ENCODE results near the gene MACROD2. TPM values are rescaled to one million over a fixed set of nuclear protein-coding genes. Genes with fewer than 3 reads are reported as not detected.

The MACROD2 gene
- total and polyA plus RNA-seq, 9 donors, result 2.0 to 4.9 (median 3.1) TPM

DNA sequence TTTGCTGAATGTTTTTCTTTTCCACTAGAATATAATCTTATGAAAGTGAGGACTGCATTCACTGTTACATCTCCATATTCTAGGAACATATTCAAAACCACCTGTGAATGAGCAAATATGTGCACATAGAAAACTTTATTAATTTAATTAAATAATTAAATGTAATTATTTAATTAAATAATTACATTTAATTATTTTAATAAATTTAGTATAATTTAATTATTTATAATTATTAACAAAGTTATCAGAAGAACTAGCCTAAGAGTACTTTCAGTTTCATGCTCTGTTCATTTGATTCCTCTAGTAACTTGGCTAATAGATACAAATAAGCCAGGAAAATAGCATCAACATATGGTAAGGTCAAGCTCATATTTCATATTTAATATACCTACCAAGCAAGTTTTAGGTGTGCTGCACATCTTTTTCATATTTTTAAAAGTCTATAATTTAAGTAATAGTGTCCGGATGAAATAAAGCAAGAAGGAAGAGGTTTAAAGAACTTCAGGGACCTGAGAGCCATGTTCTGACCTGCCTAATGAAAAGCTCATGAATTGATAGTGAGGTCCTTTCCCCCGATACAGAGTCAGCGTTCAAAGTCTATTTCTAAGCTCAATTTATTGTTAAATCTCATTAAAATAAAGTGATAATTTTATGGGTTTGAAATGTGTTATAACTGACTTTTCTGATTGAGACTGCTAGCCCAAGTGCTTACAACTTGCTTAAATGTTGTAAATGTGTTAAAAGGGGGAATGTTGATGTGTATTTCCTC is 703.5 kb downstream of the MACROD2 start:
- no peaks in the 10 kb centered on the region for H3K9me3 ChIP-seq (replicated peaks; ENCODE audit: control insufficient read depth, low read depth, low read length)
- H3K36me3 ChIP-seq (ENCODE audit: control insufficient read depth, insufficient read depth, low read length), result no peaks in the 10 kb centered on the region
- no CpG with 5 or more reads among the region's 3 CpGs for WGBS (ENCODE audit: insufficient coverage)
- no peaks in the 10 kb centered on the region for H3K27me3 ChIP-seq (ENCODE audit: control insufficient read depth, insufficient read depth, low read length)
- DNase-seq, result no peak
- no peak overlapping the region for H3K4me3 ChIP-seq (ENCODE audit: low read length)
- H3K4me1 ChIP-seq (ENCODE audit: control insufficient read depth, insufficient read depth, low read length), result no peaks in the 10 kb centered on the region
- H3K27ac ChIP-seq (ENCODE audit: low read length), result no peak overlapping the region

GRCh38 chr20:14700639-14700960 is 705.3 kb downstream of the MACROD2 start:
- no peak overlapping the region for H3K27ac ChIP-seq (ENCODE audit: low read length)
- no peaks in the 10 kb centered on the region for H3K27me3 ChIP-seq (ENCODE audit: control insufficient read depth, insufficient read depth, low read length)
- DNase-seq, result no peak
- no peaks in the 10 kb centered on the region for H3K36me3 ChIP-seq (ENCODE audit: control insufficient read depth, insufficient read depth, low read length)
- no peak overlapping the region for H3K4me3 ChIP-seq (ENCODE audit: low read length)
- no peaks in the 10 kb centered on the region for H3K9me3 ChIP-seq (replicated peaks; ENCODE audit: control insufficient read depth, low read depth, low read length)
- H3K4me1 ChIP-seq (ENCODE audit: control insufficient read depth, insufficient read depth, low read length), result no peaks in the 10 kb centered on the region

DNA sequence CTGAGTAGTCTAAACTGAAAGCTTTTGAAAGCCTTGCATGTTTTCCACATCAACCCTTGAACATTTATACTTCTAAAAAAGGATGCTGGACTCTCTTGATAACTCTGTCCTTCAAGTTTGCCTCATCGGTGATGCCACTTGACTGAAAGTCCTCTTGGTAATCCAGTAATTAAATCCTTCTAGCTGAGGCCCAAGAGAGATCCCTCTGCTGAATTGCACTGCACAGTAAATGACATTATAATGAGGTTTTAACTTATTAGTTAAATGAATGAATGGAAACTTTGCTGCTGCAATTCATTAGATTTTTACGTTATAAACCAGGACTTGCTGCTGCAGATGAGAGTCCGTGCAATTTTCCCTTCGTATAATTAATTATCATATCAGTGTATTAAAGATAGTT is 706.0 kb downstream of the MACROD2 start:
- Histone ChIP-seq H3K9me3 (replicated peaks; ENCODE audit: control insufficient read depth, low read depth, low read length) (no peaks in the 10 kb centered on the region), H3K36me3 (ENCODE audit: control insufficient read depth, insufficient read depth, low read length) (no peaks in the 10 kb centered on the region), H3K4me3 (ENCODE audit: low read length) (no peak overlapping the region), H3K27me3 (ENCODE audit: control insufficient read depth, insufficient read depth, low read length) (no peaks in the 10 kb centered on the region), H3K27ac (ENCODE audit: low read length) (no peak overlapping the region), H3K4me1 (ENCODE audit: control insufficient read depth, insufficient read depth, low read length) (no peaks in the 10 kb centered on the region)
- DNase-seq, result no peak
- WGBS (ENCODE audit: insufficient coverage), result no CpG with 5 or more reads among the region's 4 CpGs

DNA sequence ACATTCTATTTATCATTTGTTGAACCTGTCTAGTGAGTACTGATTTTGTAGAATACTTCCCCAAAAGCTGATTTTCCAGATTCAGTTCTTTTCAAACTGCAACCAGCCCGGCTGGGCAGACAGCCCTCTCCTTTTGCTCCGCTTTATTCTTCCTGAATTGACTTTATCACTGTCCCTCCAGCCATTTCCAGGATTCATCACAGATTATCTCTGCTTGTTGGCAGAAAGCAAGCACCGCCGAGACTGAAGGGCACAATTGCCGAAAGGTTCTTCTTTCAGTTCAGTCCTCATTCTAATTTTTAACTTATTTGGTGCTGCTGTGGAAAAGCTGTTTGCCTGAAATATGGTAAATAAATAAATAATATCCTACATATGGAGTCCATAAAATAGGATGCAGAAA is 711.2 kb downstream of the MACROD2 start:
- Histone ChIP-seq H3K27me3 (ENCODE audit: control insufficient read depth, insufficient read depth, low read length) (no peaks in the 10 kb centered on the region), H3K4me1 (ENCODE audit: control insufficient read depth, insufficient read depth, low read length) (no peaks in the 10 kb centered on the region), H3K4me3 (ENCODE audit: low read length) (no peak overlapping the region), H3K27ac (ENCODE audit: low read length) (no peak overlapping the region), H3K36me3 (ENCODE audit: control insufficient read depth, insufficient read depth, low read length) (no peaks in the 10 kb centered on the region), H3K9me3 (replicated peaks; ENCODE audit: control insufficient read depth, low read depth, low read length) (no peaks in the 10 kb centered on the region)
- 47% methylated on average over 2 of the region's 5 CpGs for WGBS (ENCODE audit: insufficient coverage)
- no peak for DNase-seq

- Histone ChIP-seq H3K27ac (ENCODE audit: low read length) (no peak overlapping the region), H3K9me3 (replicated peaks; ENCODE audit: control insufficient read depth, low read depth, low read length) (no peaks in the 10 kb centered on the region), H3K4me3 (ENCODE audit: low read length) (no peak overlapping the region), H3K4me1 (ENCODE audit: control insufficient read depth, insufficient read depth, low read length) (no peaks in the 10 kb centered on the region), H3K36me3 (ENCODE audit: control insufficient read depth, insufficient read depth, low read length) (no peaks in the 10 kb centered on the region), H3K27me3 (ENCODE audit: control insufficient read depth, insufficient read depth, low read length) (no peaks in the 10 kb centered on the region)
- 80% methylated on average over 3 of the region's 10 CpGs for WGBS (ENCODE audit: insufficient coverage)
- DNase-seq, result no peak
These were observed 711.8 kb downstream of the MACROD2 start for GRCh38 chr20:14707026-14707680.

- DNase-seq, result no peak
- Histone ChIP-seq H3K4me1 (ENCODE audit: control insufficient read depth, insufficient read depth, low read length) (no peaks in the 10 kb centered on the region), H3K27ac (ENCODE audit: low read length) (no peak overlapping the region), H3K9me3 (replicated peaks; ENCODE audit: control insufficient read depth, low read depth, low read length) (no peaks in the 10 kb centered on the region), H3K36me3 (ENCODE audit: control insufficient read depth, insufficient read depth, low read length) (no peaks in the 10 kb centered on the region), H3K27me3 (ENCODE audit: control insufficient read depth, insufficient read depth, low read length) (no peaks in the 10 kb centered on the region), H3K4me3 (ENCODE audit: low read length) (no peak overlapping the region)
- WGBS (ENCODE audit: insufficient coverage), result no CpG with 5 or more reads among the region's 2 CpGs
These were observed 712.7 kb downstream of the MACROD2 start for GRCh38 chr20:14707865-14708596.

DNA sequence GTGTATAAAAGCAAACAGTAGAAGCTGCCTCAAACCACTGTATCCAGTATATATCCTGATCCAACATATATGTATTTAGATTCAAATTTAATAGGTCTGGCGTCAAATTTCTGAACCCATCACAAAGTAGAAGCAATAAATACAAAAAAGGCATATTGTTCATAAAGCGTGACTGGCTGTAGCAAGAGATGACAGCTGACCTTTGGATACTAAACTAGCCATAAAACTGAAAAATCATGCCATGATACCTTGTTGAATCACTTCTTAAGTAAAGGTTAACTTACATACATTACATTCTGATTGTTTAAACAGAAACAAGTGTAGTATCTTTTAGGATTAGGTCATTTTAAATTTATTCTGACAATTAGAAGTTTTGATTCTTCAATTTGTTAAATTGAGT is 714.1 kb downstream of the MACROD2 start:
- no peaks in the 10 kb centered on the region for H3K4me1 ChIP-seq (ENCODE audit: control insufficient read depth, insufficient read depth, low read length)
- no peak for DNase-seq
- no peak overlapping the region for H3K4me3 ChIP-seq (ENCODE audit: low read length)
- no peaks in the 10 kb centered on the region for H3K27me3 ChIP-seq (ENCODE audit: control insufficient read depth, insufficient read depth, low read length)
- H3K27ac ChIP-seq (ENCODE audit: low read length), result no peak overlapping the region
- H3K36me3 ChIP-seq (ENCODE audit: control insufficient read depth, insufficient read depth, low read length), result no peaks in the 10 kb centered on the region
- H3K9me3 ChIP-seq (replicated peaks; ENCODE audit: control insufficient read depth, low read depth, low read length), result no peaks in the 10 kb centered on the region
- WGBS (ENCODE audit: insufficient coverage), result no CpG with 5 or more reads among the region's 2 CpGs

- no peaks in the 10 kb centered on the region for H3K4me1 ChIP-seq (ENCODE audit: control insufficient read depth, insufficient read depth, low read length)
- DNase-seq, result no peak
- no peaks in the 10 kb centered on the region for H3K36me3 ChIP-seq (ENCODE audit: control insufficient read depth, insufficient read depth, low read length)
- WGBS (ENCODE audit: insufficient coverage), result no CpG with 5 or more reads among the region's 2 CpGs
- H3K9me3 ChIP-seq (replicated peaks; ENCODE audit: control insufficient read depth, low read depth, low read length), result no peaks in the 10 kb centered on the region
- no peaks in the 10 kb centered on the region for H3K27me3 ChIP-seq (ENCODE audit: control insufficient read depth, insufficient read depth, low read length)
- no peak overlapping the region for H3K27ac ChIP-seq (ENCODE audit: low read length)
- no peak overlapping the region for H3K4me3 ChIP-seq (ENCODE audit: low read length)
These were observed 715.6 kb downstream of the MACROD2 start for GRCh38 chr20:14710951-14711350.

- no peaks in the 10 kb centered on the region for H3K27me3 ChIP-seq (ENCODE audit: control insufficient read depth, insufficient read depth, low read length)
- peak; percentile 37 for DNase-seq
- no peaks in the 10 kb centered on the region for H3K36me3 ChIP-seq (ENCODE audit: control insufficient read depth, insufficient read depth, low read length)
- no peaks in the 10 kb centered on the region for H3K9me3 ChIP-seq (replicated peaks; ENCODE audit: control insufficient read depth, low read depth, low read length)
- H3K4me3 ChIP-seq (ENCODE audit: low read length), result no peak overlapping the region
- WGBS (ENCODE audit: insufficient coverage), result 50% methylated on average over 1 of the region's 2 CpGs
- H3K27ac ChIP-seq (ENCODE audit: low read length), result no peak overlapping the region
- H3K4me1 ChIP-seq (ENCODE audit: control insufficient read depth, insufficient read depth, low read length), result no peaks in the 10 kb centered on the region
These were observed 716.3 kb downstream of the MACROD2 start for GRCh38 chr20:14711652-14712051.

- WGBS (ENCODE audit: insufficient coverage), result 83% methylated on average over 3 of the region's 6 CpGs
- DNase-seq, result peak; percentile 29
- Histone ChIP-seq H3K9me3 (replicated peaks; ENCODE audit: control insufficient read depth, low read depth, low read length) (no peaks in the 10 kb centered on the region), H3K4me1 (ENCODE audit: control insufficient read depth, insufficient read depth, low read length) (no peaks in the 10 kb centered on the region), H3K4me3 (ENCODE audit: low read length) (no peak overlapping the region), H3K36me3 (ENCODE audit: control insufficient read depth, insufficient read depth, low read length) (no peaks in the 10 kb centered on the region), H3K27ac (ENCODE audit: low read length) (no peak overlapping the region), H3K27me3 (ENCODE audit: control insufficient read depth, insufficient read depth, low read length) (no peaks in the 10 kb centered on the region)
These were observed 717.0 kb downstream of the MACROD2 start for GRCh38 chr20:14712302-14712739.
